Measurements from ENCODE around the gene LRFN2. TPM values are rescaled to one million over a fixed set of nuclear protein-coding genes. Genes with fewer than 3 reads are reported as not detected.

Gene LRFN2
- total RNA-seq, 1 donor from 2014 or later, result not detected

GRCh38 chr6:40563111-40563510 is 24.1 kb downstream of the LRFN2 start:
- no peak for DNase-seq (ENCODE audit: low read depth)
- no peak overlapping the region for H3K4me3 ChIP-seq (ENCODE audit: low read depth, low read length)
- no peak for TF ChIP-seq CTCF (conservative IDR thresholded peaks at IDR 0.05; ENCODE audit: low read depth, low read length)

DNA sequence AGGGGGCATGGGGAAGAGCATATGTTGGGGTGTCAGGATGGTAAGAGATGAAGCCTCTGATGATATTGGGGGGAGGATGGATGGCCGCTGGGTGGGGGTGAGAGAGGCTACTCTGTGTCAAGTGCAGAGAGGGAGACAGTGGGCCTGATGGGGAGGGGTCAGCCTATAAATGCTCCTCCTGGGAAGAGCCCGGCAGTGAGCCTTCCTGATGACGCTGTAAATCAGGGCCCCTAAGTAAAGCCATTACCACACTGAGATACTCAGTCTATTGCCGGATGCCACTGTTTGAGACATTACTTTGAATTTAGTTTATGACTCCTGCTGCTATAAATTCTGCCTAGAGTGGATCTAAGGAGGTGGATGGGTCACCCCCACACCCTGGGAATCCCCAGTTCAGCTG is 28.1 kb downstream of the LRFN2 start:
- H3K4me3 ChIP-seq (ENCODE audit: low read depth, low read length), result no peak overlapping the region
- no peak for DNase-seq (ENCODE audit: low read depth)
- no peak for TF ChIP-seq CTCF (conservative IDR thresholded peaks at IDR 0.05; ENCODE audit: low read depth, low read length)

DNA sequence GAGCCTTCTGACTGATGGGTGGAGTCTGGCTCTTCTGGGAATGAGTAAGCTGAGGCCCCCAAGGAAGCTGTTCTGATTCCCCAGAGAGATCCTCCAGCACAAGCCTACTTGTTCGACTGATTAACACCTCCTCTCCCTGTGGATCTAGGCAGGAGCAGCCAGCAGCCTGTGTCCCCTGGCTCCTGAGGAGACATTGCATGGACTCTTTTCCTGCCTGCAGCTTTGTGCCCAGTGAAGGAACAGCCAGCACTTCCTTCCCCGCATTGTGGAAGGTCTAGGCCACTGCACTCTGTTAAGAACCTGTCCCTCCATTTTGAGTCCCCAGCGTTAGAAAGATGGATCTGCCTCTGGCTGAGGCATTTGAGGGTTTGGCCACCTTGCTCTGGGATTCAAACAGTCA is 29.1 kb downstream of the LRFN2 start:
- no peak for TF ChIP-seq CTCF (conservative IDR thresholded peaks at IDR 0.05; ENCODE audit: low read depth, low read length)
- H3K4me3 ChIP-seq (ENCODE audit: low read depth, low read length), result no peak overlapping the region
- DNase-seq (ENCODE audit: low read depth), result no peak

- DNase-seq (ENCODE audit: low read depth), result no peak
- no peak for TF ChIP-seq CTCF (conservative IDR thresholded peaks at IDR 0.05; ENCODE audit: low read depth, low read length)
Observed at GRCh38 chr6:40556881-40557280, 30.3 kb downstream of the LRFN2 start.

GRCh38 chr6:40556023-40556422 is 31.1 kb downstream of the LRFN2 start:
- H3K4me3 ChIP-seq (ENCODE audit: low read depth, low read length), result no peak overlapping the region
- no peak for TF ChIP-seq CTCF (conservative IDR thresholded peaks at IDR 0.05; ENCODE audit: low read depth, low read length)
- DNase-seq (ENCODE audit: low read depth), result no peak

More at GRCh38 chr6:40556881-40557280, 30.3 kb downstream of the LRFN2 start:
- H3K4me3 ChIP-seq (ENCODE audit: low read depth, low read length), result no peak overlapping the region

DNA sequence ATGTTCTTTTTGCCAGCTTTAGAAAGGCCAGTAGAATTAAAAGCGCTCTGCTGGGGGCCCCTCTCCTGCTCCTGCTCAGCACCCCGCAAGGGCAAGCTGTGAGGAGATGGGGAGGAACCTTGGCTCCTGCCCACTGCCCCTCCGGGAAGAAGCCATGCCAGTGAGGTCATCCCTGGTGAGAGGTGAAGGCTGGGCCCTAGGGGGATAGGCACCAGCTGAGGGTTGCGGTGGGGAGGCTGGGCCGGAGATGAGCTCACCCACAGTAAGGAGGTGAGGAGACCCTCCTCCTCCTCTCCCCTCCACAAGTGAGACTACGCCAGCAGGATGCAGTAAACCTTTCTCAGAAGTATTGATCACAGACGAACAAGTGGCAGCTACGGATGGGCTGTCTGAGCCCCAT is 32.1 kb downstream of the LRFN2 start:
- no peak for DNase-seq (ENCODE audit: low read depth)
- no peak for TF ChIP-seq CTCF (conservative IDR thresholded peaks at IDR 0.05; ENCODE audit: low read depth, low read length)
- no peak overlapping the region for H3K4me3 ChIP-seq (ENCODE audit: low read depth, low read length)

GRCh38 chr6:40552941-40553340 is 34.2 kb downstream of the LRFN2 start:
- TF ChIP-seq CTCF (conservative IDR thresholded peaks at IDR 0.05; ENCODE audit: low read depth, low read length), result peak; percentile 17
- no peak overlapping the region for H3K4me3 ChIP-seq (ENCODE audit: low read depth, low read length)
- DNase-seq (ENCODE audit: low read depth), result no peak

Data from epithelial cell of proximal tubule (primary cell).